Panc1 (cell line): ENCODE results near the gene MACROD2.

ENCODE experiments used
- CTCF ChIP-seq: fragments of 450-650 bp; IDR thresholded peaks from 2 replicates; pipeline ENCODE4 v1.5.1; 2017; ENCODE audit warnings: mild to moderate bottlenecking
- POLR2AphosphoS5 ChIP-seq: IDR thresholded peaks from 2 replicates; pipeline ENCODE4 v1.6.1; 2012; ENCODE audit warnings: mild to moderate bottlenecking, low read depth, low read length, moderate library complexity
- SIN3A ChIP-seq: IDR thresholded peaks from 2 replicates; pipeline ENCODE4 v1.6.1; 2012; ENCODE audit warnings: low read depth, mild to moderate bottlenecking, low read length, moderate library complexity, borderline replicate concordance; ENCODE audit not compliant: insufficient read depth

- no peak for TF ChIP-seq CTCF
- no peak for TF ChIP-seq SIN3A
- no peak for TF ChIP-seq POLR2AphosphoS5
Observed at GRCh38 chr20:15546525-15547023, 1551.3 kb downstream of the MACROD2 start.
